ENCODE data around the gene CDC45.

CDC45 gene

GRCh38 chr22:19549428-19549827 lies 69.7 kb downstream of the CDC45 start:
- Histone ChIP-seq H3K4me2 (ENCODE audit: low read length) (no peak overlapping the region), H3K4me1 (ENCODE audit: control insufficient read depth, low read length) (no peaks in the 10 kb centered on the region), H3K4me3 (ENCODE audit: low read length) (no peak overlapping the region), H3K9me3 (ENCODE audit: control insufficient read depth, insufficient read depth, low read length) (0 out of 2 replicates have a peak, but pooled peaks cover 4% of the 10 kb centered on the region), H3K79me2 (ENCODE audit: control insufficient read depth, low read length) (no peaks in the 10 kb centered on the region), H3K9me2 (replicated peaks; ENCODE audit: control insufficient read depth, low read length) (no peaks in the 10 kb centered on the region), H3K27me3 (ENCODE audit: control insufficient read depth, low read length) (0 out of 2 replicates have a peak, but pooled peaks cover 4% of the 10 kb centered on the region), H4K20me1 (ENCODE audit: control insufficient read depth, insufficient read depth, low read depth, low read length) (no peaks in the 10 kb centered on the region), H3K27ac (ENCODE audit: low read depth, low read length) (no peak overlapping the region), H3F3A (ENCODE audit: control insufficient read depth, insufficient read depth) (no peaks in the 10 kb centered on the region), H3K36me3 (ENCODE audit: control insufficient read depth, low read length) (no peaks in the 10 kb centered on the region)
- no peak for TF ChIP-seq EZH2phosphoT487 (IDR thresholded peaks at IDR 0.05; ENCODE audit: borderline replicate concordance, low read length)
- TF ChIP-seq CTCF (IDR thresholded peaks at IDR 0.05; ENCODE audit: low read depth, low read length, poor library complexity, severe bottlenecking), result no peak

GRCh38 chr22:19550382-19550781 lies 70.7 kb downstream of the CDC45 start:
- Histone ChIP-seq H3K9me3 (ENCODE audit: control insufficient read depth, insufficient read depth, low read length) (0 out of 2 replicates have a peak, but pooled peaks cover 4% of the 10 kb centered on the region), H3F3A (ENCODE audit: control insufficient read depth, insufficient read depth) (no peaks in the 10 kb centered on the region), H3K4me2 (ENCODE audit: low read length) (no peak overlapping the region), H3K79me2 (ENCODE audit: control insufficient read depth, low read length) (no peaks in the 10 kb centered on the region), H3K27me3 (ENCODE audit: control insufficient read depth, low read length) (0 out of 2 replicates have a peak, but pooled peaks cover 6% of the 10 kb centered on the region), H3K4me3 (ENCODE audit: low read length) (no peak overlapping the region), H4K20me1 (ENCODE audit: control insufficient read depth, insufficient read depth, low read depth, low read length) (no peaks in the 10 kb centered on the region), H3K4me1 (ENCODE audit: control insufficient read depth, low read length) (no peaks in the 10 kb centered on the region), H3K27ac (ENCODE audit: low read depth, low read length) (no peak overlapping the region), H3K36me3 (ENCODE audit: control insufficient read depth, low read length) (no peaks in the 10 kb centered on the region), H3K9me2 (replicated peaks; ENCODE audit: control insufficient read depth, low read length) (no peaks in the 10 kb centered on the region)
- TF ChIP-seq CTCF (IDR thresholded peaks at IDR 0.05; ENCODE audit: low read depth, low read length, poor library complexity, severe bottlenecking), result no peak
- TF ChIP-seq EZH2phosphoT487 (IDR thresholded peaks at IDR 0.05; ENCODE audit: borderline replicate concordance, low read length), result no peak

GRCh38 chr22:19553201-19553600 lies 73.5 kb downstream of the CDC45 start:
- Histone ChIP-seq H3K27ac (ENCODE audit: low read depth, low read length) (no peak overlapping the region), H3F3A (ENCODE audit: control insufficient read depth, insufficient read depth) (no peaks in the 10 kb centered on the region), H3K36me3 (ENCODE audit: control insufficient read depth, low read length) (no peaks in the 10 kb centered on the region), H3K4me2 (ENCODE audit: low read length) (no peak overlapping the region), H3K9me3 (ENCODE audit: control insufficient read depth, insufficient read depth, low read length) (0 out of 2 replicates have a peak, but pooled peaks cover 4% of the 10 kb centered on the region), H3K4me3 (ENCODE audit: low read length) (no peak overlapping the region), H3K4me1 (ENCODE audit: control insufficient read depth, low read length) (no peaks in the 10 kb centered on the region), H3K27me3 (ENCODE audit: control insufficient read depth, low read length) (0 out of 2 replicates have a peak, but pooled peaks cover 6% of the 10 kb centered on the region), H4K20me1 (ENCODE audit: control insufficient read depth, insufficient read depth, low read depth, low read length) (no peaks in the 10 kb centered on the region), H3K9me2 (replicated peaks; ENCODE audit: control insufficient read depth, low read length) (no peaks in the 10 kb centered on the region), H3K79me2 (ENCODE audit: control insufficient read depth, low read length) (no peaks in the 10 kb centered on the region)
- TF ChIP-seq CTCF (IDR thresholded peaks at IDR 0.05; ENCODE audit: low read depth, low read length, poor library complexity, severe bottlenecking), result no peak
- TF ChIP-seq EZH2phosphoT487 (IDR thresholded peaks at IDR 0.05; ENCODE audit: borderline replicate concordance, low read length), result no peak
